Stimulated activated CD4-positive, alpha-beta T cell treated with anti-CD3 and anti-CD28 coated beads, TNF-alpha, amount 100 ng/mL, for 48 hours (primary cell): ENCODE measurements around the gene LAMA2.

Source experiments
- DNase-seq, 3 donors: peaks; one replicate each; pipeline ENCODE4 v3.0.0-alpha.2; 2020; ENCODE audit warnings: low read depth in 3 of 3

The LAMA2 gene

DNA sequence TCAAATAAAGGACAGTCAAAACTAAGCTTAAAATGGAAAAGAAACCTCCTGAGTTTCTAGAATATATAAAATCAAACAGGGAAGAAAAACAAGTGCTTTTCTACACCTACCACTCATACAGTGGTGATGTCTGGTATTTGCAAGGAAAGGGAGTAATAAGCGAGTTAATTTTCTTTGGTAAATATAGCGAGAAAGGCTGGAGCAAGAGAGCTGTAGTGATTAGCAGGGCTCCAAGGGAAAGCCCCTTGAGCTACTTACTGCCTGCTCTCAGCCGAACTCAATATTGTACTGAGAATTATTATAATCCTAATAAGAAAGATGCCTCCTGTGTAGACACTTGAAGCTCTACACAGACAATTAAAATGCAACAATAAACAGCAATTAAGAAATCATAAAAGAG is 296.3 kb downstream of the LAMA2 start:
- no peak for DNase-seq

DNA sequence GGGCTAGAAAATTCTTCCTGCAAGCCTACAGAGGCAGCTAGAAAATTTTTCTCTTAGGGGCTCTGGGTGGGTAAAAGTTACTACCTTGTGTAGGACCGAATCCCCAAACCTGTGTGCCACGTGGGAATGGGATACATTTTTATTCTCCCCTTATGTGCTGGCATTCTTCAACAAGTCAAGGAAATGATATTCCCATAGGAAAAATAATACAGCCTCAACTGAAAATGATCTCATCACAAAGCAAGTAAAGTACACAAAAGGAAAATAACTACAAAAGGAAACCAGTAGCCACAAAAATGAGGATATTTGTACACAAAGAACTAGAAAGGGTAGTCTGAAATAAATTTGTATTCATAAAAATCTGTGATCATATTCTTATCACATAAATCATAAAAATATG is 298.1 kb downstream of the LAMA2 start:
- DNase-seq = no peak

DNA sequence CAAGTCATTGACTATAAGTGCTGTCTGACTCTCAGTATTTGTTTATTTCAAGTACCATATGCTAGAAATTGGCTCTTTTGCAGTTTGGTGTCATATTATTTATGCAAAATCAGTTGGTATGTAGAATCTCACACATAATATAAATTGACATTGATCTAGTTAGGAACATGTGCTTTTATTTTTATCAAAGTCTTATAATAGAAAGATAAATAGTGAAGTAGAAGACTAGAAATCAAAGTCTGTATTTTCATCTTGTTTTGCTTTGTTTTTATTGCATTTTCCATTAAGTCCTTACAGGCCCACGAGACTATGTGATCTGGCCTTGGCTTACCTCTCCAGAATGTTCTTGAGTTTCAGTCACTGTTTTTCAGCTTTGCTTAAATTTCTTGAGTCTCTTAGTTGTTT is 300.3 kb downstream of the LAMA2 start:
- DNase-seq = no peak

- DNase-seq = no peak
Measured at GRCh38 chr6:129183681-129184301, 300.9 kb downstream of the LAMA2 start.

DNA sequence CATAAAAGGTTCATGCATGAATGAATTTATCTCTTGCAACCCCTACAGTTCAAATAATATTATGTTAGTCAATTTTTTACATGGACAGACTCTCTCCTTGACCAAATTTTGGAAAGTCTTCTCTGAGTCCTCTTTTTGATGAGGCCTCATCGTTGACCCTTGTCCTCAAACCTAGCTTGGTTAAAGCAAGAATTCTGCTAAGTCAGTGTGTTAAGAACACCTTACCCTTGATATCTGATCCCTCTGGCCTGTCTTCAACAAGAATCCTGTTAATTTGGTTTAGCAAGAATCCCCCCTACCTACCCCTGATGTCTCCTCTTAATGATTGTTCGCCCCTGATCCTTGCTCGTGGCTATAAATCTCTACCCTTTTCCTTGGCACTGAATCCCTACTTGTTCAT is 301.4 kb downstream of the LAMA2 start:
- DNase-seq = no peak

GRCh38 chr6:129184808-129185366 is 301.9 kb downstream of the LAMA2 start:
- no peak for DNase-seq

- no peak for DNase-seq
Measured at GRCh38 chr6:129186988-129187387, 304.1 kb downstream of the LAMA2 start.

GRCh38 chr6:129188306-129188705 is 305.4 kb downstream of the LAMA2 start:
- no peak for DNase-seq

- no peak for DNase-seq
Measured at GRCh38 chr6:129188795-129189194, 305.9 kb downstream of the LAMA2 start.

DNA sequence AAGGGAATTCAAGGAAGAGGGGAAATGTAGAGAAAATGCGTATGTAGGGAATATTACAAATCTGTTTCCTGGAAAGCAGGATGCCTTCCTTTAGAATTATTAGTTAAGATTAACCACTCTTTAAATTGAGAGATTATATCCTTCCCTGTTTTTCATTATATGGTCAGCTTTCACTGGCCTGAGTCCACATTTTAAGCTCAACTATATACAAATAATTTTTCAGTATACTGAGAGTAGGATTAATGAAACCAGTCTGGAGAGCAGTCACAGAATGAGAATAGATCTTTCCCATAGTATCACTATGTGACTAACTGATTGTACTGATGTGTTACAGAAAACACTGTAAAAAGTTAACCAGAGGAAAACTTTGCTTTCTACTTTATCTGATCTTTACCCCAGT is 306.3 kb downstream of the LAMA2 start:
- DNase-seq = no peak

DNA sequence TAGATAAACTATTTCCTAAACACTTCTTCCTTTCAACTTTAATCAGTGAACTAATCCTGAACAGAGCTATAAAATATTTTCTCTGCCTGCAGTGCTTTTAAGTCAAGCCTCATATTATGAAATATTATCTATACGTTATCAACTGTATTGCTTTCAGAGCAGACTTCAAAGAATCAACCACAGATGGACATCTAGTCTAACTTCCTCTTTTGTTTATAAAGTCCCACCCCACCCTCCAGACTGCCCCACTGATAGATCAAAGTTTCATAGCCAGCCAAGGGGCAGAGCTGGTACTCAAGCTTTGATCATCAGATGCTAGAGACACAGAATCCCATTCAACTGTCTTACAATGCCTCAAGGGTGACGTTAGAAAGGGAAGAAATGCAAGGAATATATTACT is 308.3 kb downstream of the LAMA2 start:
- DNase-seq = no peak

- DNase-seq = no peak
Measured at GRCh38 chr6:129192458-129192989, 309.6 kb downstream of the LAMA2 start.

GRCh38 chr6:129194306-129194941 is 311.5 kb downstream of the LAMA2 start:
- no peak for DNase-seq

GRCh38 chr6:129195161-129195560 is 312.2 kb downstream of the LAMA2 start:
- no peak for DNase-seq

- DNase-seq = no peak
Measured at GRCh38 chr6:129195643-129196042, 312.7 kb downstream of the LAMA2 start.

DNA sequence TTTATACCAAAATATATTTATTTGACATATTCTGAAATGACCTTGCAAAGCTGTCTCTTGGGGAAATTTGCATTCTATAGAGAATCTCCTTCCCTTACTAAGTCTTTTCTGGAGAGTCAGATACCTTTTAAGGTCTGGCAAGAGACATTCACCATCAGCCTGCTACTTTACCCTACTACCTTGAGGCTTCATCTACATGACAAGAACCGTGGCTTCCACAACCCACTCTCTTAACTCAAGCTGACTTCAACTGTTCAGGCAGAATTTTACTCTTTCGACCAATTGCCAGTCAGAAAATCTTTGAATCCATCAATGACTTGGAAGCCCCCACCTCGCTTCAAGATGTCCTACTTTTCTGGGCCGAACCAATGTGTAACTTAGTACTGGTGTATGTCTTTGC is 314.2 kb downstream of the LAMA2 start:
- no peak for DNase-seq

DNA sequence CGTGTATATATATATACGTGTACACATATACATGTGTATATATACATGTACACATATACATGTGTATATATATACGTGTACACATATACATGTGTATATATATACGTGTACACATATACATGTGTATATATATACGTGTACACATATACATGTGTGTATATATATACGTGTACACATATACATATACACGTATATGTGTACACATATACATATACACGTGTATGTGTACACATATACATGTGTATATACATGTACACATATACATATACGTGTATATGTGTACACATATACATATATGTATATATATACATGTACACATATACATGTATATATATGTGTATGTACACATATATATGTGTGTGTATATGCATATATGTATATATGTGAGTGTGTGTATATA is 317.2 kb downstream of the LAMA2 start:
- no peak for DNase-seq

GRCh38 chr6:129203190-129203900 is 320.4 kb downstream of the LAMA2 start:
- no peak for DNase-seq

GRCh38 chr6:129206821-129207220 is 323.9 kb downstream of the LAMA2 start:
- DNase-seq = no peak

DNA sequence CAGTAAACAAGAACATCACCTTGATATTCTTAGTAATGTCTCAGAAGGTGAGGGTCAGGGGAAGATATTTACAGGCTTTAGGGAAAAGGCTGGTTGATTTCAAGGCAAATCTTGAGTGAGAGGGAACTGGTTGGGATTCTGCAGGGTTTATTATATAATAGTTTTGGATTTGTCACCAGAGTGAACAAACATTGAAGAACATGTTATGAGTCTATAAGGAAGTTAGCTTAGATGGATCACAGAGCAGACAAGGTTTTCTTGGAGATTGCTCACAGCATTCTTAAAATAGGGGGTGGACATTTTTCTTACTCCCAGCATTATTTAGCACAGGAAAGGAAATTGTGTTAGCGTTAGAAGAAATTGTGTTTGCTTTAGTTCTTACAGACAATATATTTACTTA is 324.9 kb downstream of the LAMA2 start:
- DNase-seq = no peak

- no peak for DNase-seq
Measured at GRCh38 chr6:129208415-129209034, 325.6 kb downstream of the LAMA2 start.

GRCh38 chr6:129209355-129209754 is 326.4 kb downstream of the LAMA2 start:
- no peak for DNase-seq
